Measurements from ENCODE around the gene ZNF784. TPM values are rescaled to one million over a fixed set of nuclear protein-coding genes. Genes with fewer than 3 reads are reported as not detected.

ZNF784 gene
- total and polyA plus RNA-seq, 10 of the 15 experiments (the other 5 are each of a cell fraction or from before 2014, with no cell fraction given): 0.10 to 5.2 (median 1.8) TPM

GRCh38 chr19:55643003-55643886 is 18.9 kb upstream of the ZNF784 start, which contains the start of gene ZNF581 (continued):
- TF ChIP-seq BCLAF1 (IDR thresholded peaks at IDR 0.05): no peak
- 0 out of 2 replicates have a peak, but pooled peaks have one; percentile 42 for TF ChIP-seq SMARCA5 (IDR thresholded peaks at IDR 0.05)
- TF ChIP-seq E2F8 (IDR thresholded peaks at IDR 0.05; ENCODE audit: low read depth, partially characterized antibody): peak; percentile 83
- peak; percentile 72; the same call in 1 of the 2 replicates for TF ChIP-seq STAT1 (conservative IDR thresholded peaks at IDR 0.05)
- 0 out of 2 replicates have a peak, but pooled peaks have one; percentile 14 for TF ChIP-seq BCL11A (IDR thresholded peaks at IDR 0.05; ENCODE audit: low read depth, low read length)
- TF ChIP-seq SKIL (IDR thresholded peaks at IDR 0.05; ENCODE audit: low read depth, poor library complexity, severe bottlenecking): peak; percentile 62
- TF ChIP-seq YY1 (IDR thresholded peaks at IDR 0.05; ENCODE audit: low read depth, low read length): peak; percentile 85
- peak; percentile 64; the same call in 1 of the 2 replicates for TF ChIP-seq CHD2 (IDR thresholded peaks at IDR 0.05; ENCODE audit: borderline replicate concordance, low read depth, low read length)
- no peak for TF ChIP-seq HDAC2 (IDR thresholded peaks at IDR 0.05)
- TF ChIP-seq RB1 (IDR thresholded peaks at IDR 0.05; ENCODE audit: borderline replicate concordance): peak; percentile 68; the same call in 1 of the 2 replicates
- no peak for TF ChIP-seq SMAD1 (IDR thresholded peaks at IDR 0.05; ENCODE audit: low read depth, partially characterized antibody)
- TF ChIP-seq BRCA1 (IDR thresholded peaks at IDR 0.05; ENCODE audit: low read depth, low read length): no peak
- peak; percentile 50; the same call in 1 of the 2 replicates for TF ChIP-seq ESRRA (IDR thresholded peaks at IDR 0.05; ENCODE audit: low read length)
- TF ChIP-seq RELB (IDR thresholded peaks at IDR 0.05; ENCODE audit: low read depth): peak; percentile 99
- TF ChIP-seq NFXL1 (IDR thresholded peaks at IDR 0.05; ENCODE audit: borderline replicate concordance): no peak
- no peak for TF ChIP-seq SUPT20H (IDR thresholded peaks at IDR 0.05; ENCODE audit: borderline replicate concordance, control insufficient read depth, low read depth, low read length)
- TF ChIP-seq LARP7 (IDR thresholded peaks at IDR 0.05): no peak; the same call in 1 of the 2 replicates
